ENCODE measurements around the gene GPR155.

GPR155 gene

GRCh38 chr2:174383796-174384195, 103.0 kb downstream of the GPR155 start:
- FAIRE-seq (no peak), DNase-seq (ENCODE audit: low spot score) (no peak)

Data from RCC 7860 (cell line).